ENCODE measurements around the gene METRN. TPM values are rescaled to one million over a fixed set of nuclear protein-coding genes. Genes with fewer than 3 reads are reported as not detected.

The METRN gene
- total and polyA plus RNA-seq, 2 of the 4 experiments (the other 2 are of a cell fraction), result 6.1 to 48.2 TPM

- no peak within 1 kb of the TSS for H2BK120ac ChIP-seq (ENCODE audit: low read depth, low read length)
- H3K56ac ChIP-seq (ENCODE audit: extremely low read depth, insufficient read depth, low read length), result no peak within 1 kb of the TSS
- peak; percentile 42 for DNase-seq
- H3K9me1 ChIP-seq (ENCODE audit: insufficient read depth, low read length), result peaks cover 9% of the 10 kb centered on the region; the same call in 1 of the 2 replicates
- no peak within 1 kb of the TSS for H3K18ac ChIP-seq (ENCODE audit: low read depth, low read length)
- in situ Hi-C loops (cut with MboI; ENCODE audit: low sequenced_read_pairs) (no loop called here), dilution Hi-C loops (cut with HindIII; ENCODE audit: low sequenced_read_pairs, unreplicated experiment) (no loop called here), intact Hi-C loops (cut with micrococcal nuclease) (no loop called here)
- CTCF ChIA-PET, result no interaction called here
- H3K4ac ChIP-seq (ENCODE audit: low read depth, low read length), result 0 out of 2 replicates have a peak within 1 kb of the TSS, but pooled peaks have one; percentile 56
- peaks cover 0 to 25% of the 10 kb centered on the region in 2 experiments; a peak in 1 of 4 replicates for H3K79me1 ChIP-seq (ENCODE audit: low read depth in 1 of 2, low read length in 2 of 2)
- H3K4me3 ChIP-seq (ENCODE audit: insufficient read depth, low read depth, low read length), result peak within 1 kb of the TSS; percentile 50
- 0 out of 2 replicates have a peak within 1 kb of the TSS, but pooled peaks have one; percentile 11 for H4K5ac ChIP-seq (ENCODE audit: low read depth, low read length)
- no peak within 1 kb of the TSS for H3K27ac ChIP-seq (ENCODE audit: insufficient read depth, low read length)
- peak within 1 kb of the TSS; percentile 89 for H2AFZ ChIP-seq (replicated peaks; ENCODE audit: low read length, poor library complexity)
- H3K14ac ChIP-seq (replicated peaks; ENCODE audit: low read depth, low read length), result no peak within 1 kb of the TSS
- H2BK5ac ChIP-seq (ENCODE audit: low read depth, low read length, poor library complexity, severe bottlenecking), result no peak within 1 kb of the TSS
- no peak within 1 kb of the TSS for H4K8ac ChIP-seq (ENCODE audit: low read depth in 2 of 2, low read length in 2 of 2)
- TF ChIP-seq SMC3 (IDR thresholded peaks at IDR 0.05; ENCODE audit: low read depth, low read length) (no peak), BHLHE40 (IDR thresholded peaks at IDR 0.05; ENCODE audit: low read depth, low read length) (0 out of 2 replicates have a peak, but pooled peaks have one; percentile 28), RFX5 (IDR thresholded peaks at IDR 0.05; ENCODE audit: low read depth, low read length) (no peak), POLR2A (IDR thresholded peaks at IDR 0.05; ENCODE audit: low read depth, low read length) (no peak), MAFK (IDR thresholded peaks at IDR 0.05; ENCODE audit: low read depth, low read length) (no peak), MAZ (IDR thresholded peaks at IDR 0.05; ENCODE audit: borderline replicate concordance, low read depth, low read length) (peak; percentile 21; the same call in 1 of the 2 replicates), MXI1 (IDR thresholded peaks at IDR 0.05; ENCODE audit: borderline replicate concordance, low read depth, low read length) (peak; percentile 54; the same call in 1 of the 2 replicates)
- TF ChIP-seq, protein P1, sequence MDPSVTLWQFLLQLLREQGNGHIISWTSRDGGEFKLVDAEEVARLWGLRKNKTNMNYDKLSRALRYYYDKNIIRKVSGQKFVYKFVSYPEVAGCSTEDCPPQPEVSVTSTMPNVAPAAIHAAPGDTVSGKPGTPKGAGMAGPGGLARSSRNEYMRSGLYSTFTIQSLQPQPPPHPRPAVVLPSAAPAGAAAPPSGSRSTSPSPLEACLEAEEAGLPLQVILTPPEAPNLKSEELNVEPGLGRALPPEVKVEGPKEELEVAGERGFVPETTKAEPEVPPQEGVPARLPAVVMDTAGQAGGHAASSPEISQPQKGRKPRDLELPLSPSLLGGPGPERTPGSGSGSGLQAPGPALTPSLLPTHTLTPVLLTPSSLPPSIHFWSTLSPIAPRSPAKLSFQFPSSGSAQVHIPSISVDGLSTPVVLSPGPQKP (IDR thresholded peaks at IDR 0.05; ENCODE audit: borderline replicate concordance, low read depth, low read length), result no peak
- peak; percentile 5 for ATAC-seq (ENCODE audit: low read depth)
- peaks cover 8% of the 10 kb centered on the region; the same call in 1 of the 2 replicates for H3K4me1 ChIP-seq (ENCODE audit: control insufficient read depth, insufficient read depth, low read length)
- H3K36me3 ChIP-seq (ENCODE audit: control insufficient read depth, insufficient read depth, low read length), result peaks cover 38% of the 10 kb centered on the region
- 4% methylated on average over 34 of the region's 73 CpGs; no CpG with 5 or more reads in 1 of the 2 experiments for WGBS, 2 experiments (ENCODE audit: extremely low coverage in 2 of 2, insufficient read length in 1 of 2)
- no peak within 1 kb of the TSS for H4K91ac ChIP-seq (ENCODE audit: insufficient read depth, low read depth, low read length)
- no peak within 1 kb of the TSS; the same call in 1 of the 2 replicates for H2AK5ac ChIP-seq (ENCODE audit: low read depth, low read length)
- no peaks in the 10 kb centered on the region for H3K27me3 ChIP-seq (ENCODE audit: control insufficient read depth, insufficient read depth, low read length)
- no peak within 1 kb of the TSS for H2BK20ac ChIP-seq (ENCODE audit: low read depth, low read length)
- no peak within 1 kb of the TSS for H2BK15ac ChIP-seq (ENCODE audit: low read depth, low read length)
- peak within 1 kb of the TSS; percentile 90 for H2AK9ac ChIP-seq (replicated peaks; ENCODE audit: low read depth, low read length, poor library complexity)
- POLR2A ChIA-PET (ENCODE audit: unreplicated experiment), result no interaction called here
- H3K23ac ChIP-seq (ENCODE audit: low read depth, low read length), result no peak within 1 kb of the TSS
- H3K4me2 ChIP-seq (ENCODE audit: low read depth, low read length), result peak within 1 kb of the TSS; percentile 90
- no TSS peak for BruUV-seq (replicated peaks)
- H4K20me1 ChIP-seq (ENCODE audit: insufficient read depth, low read length), result peaks cover 16% of the 10 kb centered on the region
- no peaks in the 10 kb centered on the region for H3K9me3 ChIP-seq (ENCODE audit: control insufficient read depth, insufficient read depth, low read length)
- no peak within 1 kb of the TSS for H3K9ac ChIP-seq (ENCODE audit: low read depth, low read length)
These were observed 39.7 kb upstream of the METRN start, which contains the start of gene RHBDL1 for GRCh38 chr16:674968-675883. RHBDL1 (plus strand) TSS chr16:675671; CDS start chr16:675791, 120 bp downstream.
